ENCODE results near the gene ITGA2.

Gene ITGA2

GRCh38 chr5:53118879-53119278, 129.7 kb downstream of the ITGA2 start:
- DNase-seq (ENCODE audit: low read depth): no peak
- no peak overlapping the region for H3K4me3 ChIP-seq (ENCODE audit: low read depth, low read length)

- no peak for DNase-seq (ENCODE audit: low read depth)
- no peak overlapping the region for H3K4me3 ChIP-seq (ENCODE audit: low read depth, low read length)
Observed at GRCh38 chr5:53120165-53120564, 131.0 kb downstream of the ITGA2 start.

DNA sequence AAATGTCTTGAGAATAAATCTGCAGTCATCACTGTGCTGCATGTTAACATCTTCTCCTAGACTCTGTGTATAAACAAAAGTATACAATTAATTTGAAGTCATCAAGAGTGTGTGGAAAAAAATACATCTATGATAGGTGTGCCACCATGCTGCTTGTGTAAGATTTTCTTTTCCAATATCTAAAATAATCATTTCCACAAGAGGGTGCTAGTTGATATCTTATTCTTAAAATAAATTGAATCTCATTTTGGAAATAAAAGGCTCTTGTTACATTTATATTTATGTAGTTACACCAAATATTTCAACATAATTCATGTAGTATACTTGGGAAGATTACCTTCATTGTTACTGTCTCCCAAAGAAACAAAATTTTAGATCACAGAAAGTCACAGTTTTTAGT, 134.6 kb downstream of the ITGA2 start:
- no peak overlapping the region for H3K4me3 ChIP-seq (ENCODE audit: low read depth, low read length)
- no peak for DNase-seq (ENCODE audit: low read depth)

- peak; percentile 44 for DNase-seq (ENCODE audit: low read depth)
Observed at GRCh38 chr5:53126521-53126920, 137.4 kb downstream of the ITGA2 start.

GRCh38 chr5:53127107-53127506, 138.0 kb downstream of the ITGA2 start:
- DNase-seq (ENCODE audit: low read depth): no peak

More at GRCh38 chr5:53126521-53126920, 137.4 kb downstream of the ITGA2 start:
- H3K4me3 ChIP-seq (ENCODE audit: low read depth, low read length): no peak overlapping the region

GRCh38 chr5:53128481-53128880, 139.3 kb downstream of the ITGA2 start:
- H3K4me3 ChIP-seq (ENCODE audit: low read depth, low read length): no peak overlapping the region
- DNase-seq (ENCODE audit: low read depth): no peak

More at GRCh38 chr5:53127107-53127506, 138.0 kb downstream of the ITGA2 start:
- no peak overlapping the region for H3K4me3 ChIP-seq (ENCODE audit: low read depth, low read length)

GRCh38 chr5:53130266-53130665, 141.1 kb downstream of the ITGA2 start:
- no peak overlapping the region for H3K4me3 ChIP-seq (ENCODE audit: low read depth, low read length)
- no peak for DNase-seq (ENCODE audit: low read depth)

- DNase-seq (ENCODE audit: low read depth): no peak
- H3K4me3 ChIP-seq (ENCODE audit: low read depth, low read length): no peak overlapping the region
Observed at GRCh38 chr5:53133020-53133419, 143.9 kb downstream of the ITGA2 start.
